Kidney (tissue), 14 donors: ENCODE results near the gene DNTT. TPM values are rescaled to one million over a fixed set of nuclear protein-coding genes. Genes with fewer than 3 reads are reported as not detected.

Experiments used
- DNase-seq, 5 donors: peaks; one replicate each; pipeline ENCODE4 v3.0.0-alpha.2; 2013 to 2020
- FAIRE-seq: peaks from 2 replicates; lab custom pipeline; 2012; peaks lifted over from hg19 to GRCh38; lab: Jason Lieb, UNC
- H3K27ac ChIP-seq, 2 donors: one replicate each; pipeline ENCODE4 v1.7.0; 2013; ENCODE audit warnings: low read depth in 2 of 2, low read length in 2 of 2, inconsistent platforms in 1 of 2
- H3K27me3 ChIP-seq: one replicate; pipeline ENCODE4 v1.7.1; 2013; ENCODE audit warnings: low read length, inconsistent platforms; ENCODE audit not compliant: control insufficient read depth, insufficient read depth
- H3K36me3 ChIP-seq, 3 donors: one replicate each; pipeline versions ENCODE4 v1.7.0 to v1.7.1; 2013; ENCODE audit warnings: low read length in 3 of 3, control low read depth in 1 of 3, inconsistent platforms in 1 of 3; ENCODE audit not compliant: insufficient read depth in 3 of 3, control insufficient read depth in 2 of 3
- H3K4me1 ChIP-seq, 3 donors: one replicate each; pipeline versions ENCODE4 v1.7.0 to v1.7.1; 2013; ENCODE audit warnings: low read length in 3 of 3, inconsistent platforms in 1 of 3, low read depth in 1 of 3; ENCODE audit not compliant: control insufficient read depth in 2 of 3, insufficient read depth in 2 of 3
- H3K4me3 ChIP-seq, 3 donors: one replicate each; pipeline versions ENCODE4 v1.7.0 to v1.8.1; 2013; ENCODE audit warnings: low read length in 3 of 3, control low read depth in 1 of 3, inconsistent platforms in 1 of 3
- H3K9ac ChIP-seq, 3 donors: one replicate each; pipeline versions ENCODE4 v1.7.0 to v1.7.1; 2013; ENCODE audit warnings: low read length in 3 of 3, control low read depth in 1 of 3, inconsistent platforms in 1 of 3
- H3K9me3 ChIP-seq, 3 donors: one replicate each; pipeline versions ENCODE4 v1.7.0 to v1.7.1; 2013; ENCODE audit warnings: low read length in 3 of 3, control low read depth in 1 of 3, inconsistent platforms in 1 of 3; ENCODE audit not compliant: control insufficient read depth in 2 of 3, insufficient read depth in 1 of 3
- intact Hi-C: fragments of 100-400 bp; cut with DNase I; formaldehyde crosslinking; loops from one replicate; pipeline ENCODE4 v1.11.1; 2022
- polyA plus RNA-seq: library from polyadenylated mRNA; stranded (reverse); fragments of 350-450 nt; fragmentation: Illumina TruSeq; extraction: RNeasy Lipid Tissue Mini Kit (QIAGEN cat#74804); gene quantifications from one replicate; pipeline ENCODE4 v1.2.3, GENCODE V29; 2014; ENCODE audit warnings: low read depth, low replicate concordance; ENCODE audit not compliant: insufficient read depth
- total RNA-seq: library from RNA; stranded (reverse); fragmentation: NEBNext Ultra II Directional; extraction: Animal tissue kit (Norgen Biotek cat#: 25700); gene quantifications from one replicate; pipeline ENCODE4 v1.2.1, GENCODE V29; 2021
- TF ChIP-seq, protein P1 (sequence below): IDR thresholded peaks from 3 replicates; pipeline ENCODE4 v1.5.1; 2012; ENCODE audit warnings: mild to moderate bottlenecking, moderate library complexity, borderline replicate concordance; ENCODE audit not compliant: insufficient read depth; ENCODE audit errors: extremely low read depth
- donor health status: control.
- donor health status: control.
- donor health status: control.
- donor health status: control.
- donor health status: control.
- donor health status: DM: yes; HTN: yes; CAD: no.
- donor health status: Normal renal cell carcinoma (clear cell type).

The DNTT gene
- total and polyA plus RNA-seq, 2 donors from 2014 or later = not detected

DNA sequence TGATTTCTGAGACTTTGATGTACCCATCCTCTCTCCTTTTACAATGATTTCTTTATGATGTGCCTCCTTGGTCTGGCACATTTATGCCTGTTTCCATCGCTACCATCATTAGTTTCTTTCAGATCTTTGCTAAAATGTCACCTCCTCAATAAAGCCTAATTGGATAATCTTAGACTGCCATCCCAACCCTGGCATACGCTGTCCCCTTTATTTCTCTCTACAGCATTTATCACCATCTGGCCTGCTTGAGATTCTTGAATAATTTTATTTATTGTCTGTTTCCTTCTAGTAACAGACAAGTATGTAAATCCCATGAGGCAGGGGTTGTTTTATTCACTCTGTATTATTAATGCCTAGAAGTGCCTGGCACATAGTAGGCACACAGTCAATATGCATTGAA lies 6.7 kb upstream of the DNTT start:
- no peak overlapping the region for H3K27ac ChIP-seq
- intact Hi-C loops = no loop called here

DNA sequence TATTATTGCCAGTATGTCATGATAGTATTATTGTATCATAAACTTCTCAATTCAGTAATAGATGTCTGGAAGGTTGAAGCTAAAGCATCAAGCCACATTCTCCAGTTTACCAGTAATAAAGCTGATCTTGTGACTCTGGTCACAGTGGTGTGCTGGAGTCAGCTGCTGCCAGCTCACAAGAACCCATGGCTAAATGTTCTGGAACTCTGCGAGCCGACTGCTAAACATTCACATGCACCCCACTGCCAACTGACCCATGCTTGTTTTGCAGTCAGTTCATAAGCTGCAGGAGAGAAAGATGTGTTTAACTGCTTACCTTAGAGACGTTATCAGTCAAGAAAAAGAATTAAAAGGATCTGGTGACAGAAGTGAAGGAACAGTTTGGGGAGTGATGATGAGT lies 5.9 kb upstream of the DNTT start:
- H3K27ac ChIP-seq = no peak overlapping the region
- no peak for DNase-seq
- TF ChIP-seq, protein P1, sequence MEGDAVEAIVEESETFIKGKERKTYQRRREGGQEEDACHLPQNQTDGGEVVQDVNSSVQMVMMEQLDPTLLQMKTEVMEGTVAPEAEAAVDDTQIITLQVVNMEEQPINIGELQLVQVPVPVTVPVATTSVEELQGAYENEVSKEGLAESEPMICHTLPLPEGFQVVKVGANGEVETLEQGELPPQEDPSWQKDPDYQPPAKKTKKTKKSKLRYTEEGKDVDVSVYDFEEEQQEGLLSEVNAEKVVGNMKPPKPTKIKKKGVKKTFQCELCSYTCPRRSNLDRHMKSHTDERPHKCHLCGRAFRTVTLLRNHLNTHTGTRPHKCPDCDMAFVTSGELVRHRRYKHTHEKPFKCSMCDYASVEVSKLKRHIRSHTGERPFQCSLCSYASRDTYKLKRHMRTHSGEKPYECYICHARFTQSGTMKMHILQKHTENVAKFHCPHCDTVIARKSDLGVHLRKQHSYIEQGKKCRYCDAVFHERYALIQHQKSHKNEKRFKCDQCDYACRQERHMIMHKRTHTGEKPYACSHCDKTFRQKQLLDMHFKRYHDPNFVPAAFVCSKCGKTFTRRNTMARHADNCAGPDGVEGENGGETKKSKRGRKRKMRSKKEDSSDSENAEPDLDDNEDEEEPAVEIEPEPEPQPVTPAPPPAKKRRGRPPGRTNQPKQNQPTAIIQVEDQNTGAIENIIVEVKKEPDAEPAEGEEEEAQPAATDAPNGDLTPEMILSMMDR = no peak
- H3K4me3 ChIP-seq = no peak overlapping the region
- H3K4me1 ChIP-seq = no peaks in the 10 kb centered on the region
- H3K27me3 ChIP-seq = no peaks in the 10 kb centered on the region
- intact Hi-C loops = no loop called here
- FAIRE-seq = no peak
- no peak overlapping the region for H3K9ac ChIP-seq
- H3K9me3 ChIP-seq = no peaks in the 10 kb centered on the region
- H3K36me3 ChIP-seq = no peaks in the 10 kb centered on the region

More for the DNA sequence above, 6.7 kb upstream of the DNTT start:
- TF ChIP-seq, protein P1 = no peak
- Histone ChIP-seq H3K9ac (no peak overlapping the region), H3K4me1 (no peaks in the 10 kb centered on the region), H3K4me3 (no peak overlapping the region), H3K9me3 (no peaks in the 10 kb centered on the region), H3K27me3 (no peaks in the 10 kb centered on the region), H3K36me3 (no peaks in the 10 kb centered on the region)
- no peak for FAIRE-seq
- no peak for DNase-seq

DNA sequence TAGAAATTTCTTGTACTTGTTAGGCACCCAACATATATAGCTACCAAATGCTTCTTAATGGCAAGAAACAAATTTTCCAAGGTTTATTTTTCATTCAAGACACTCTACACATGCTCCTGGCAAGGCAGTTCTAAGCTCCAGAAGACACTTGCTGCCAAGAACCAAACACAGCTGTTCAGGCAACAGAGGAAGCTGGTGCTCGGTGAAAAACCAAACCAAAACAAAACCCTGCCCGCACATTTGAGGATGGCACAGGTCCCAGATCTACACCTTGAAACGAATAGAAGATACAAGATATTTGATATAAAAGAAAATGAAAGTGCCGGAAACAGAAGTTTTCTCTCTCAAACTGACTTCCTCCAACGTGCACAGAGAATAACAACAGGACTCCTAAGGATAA lies 4.9 kb upstream of the DNTT start:
- H3K27ac ChIP-seq = no peak overlapping the region
- no peak overlapping the region for H3K9ac ChIP-seq
- intact Hi-C loops = no loop called here
- no peaks in the 10 kb centered on the region for H3K36me3 ChIP-seq
- H3K4me1 ChIP-seq = no peaks in the 10 kb centered on the region
- FAIRE-seq = no peak
- TF ChIP-seq, protein P1 = no peak
- H3K27me3 ChIP-seq = no peaks in the 10 kb centered on the region
- H3K9me3 ChIP-seq = no peaks in the 10 kb centered on the region
- no peak overlapping the region for H3K4me3 ChIP-seq
- DNase-seq = no peak

DNA sequence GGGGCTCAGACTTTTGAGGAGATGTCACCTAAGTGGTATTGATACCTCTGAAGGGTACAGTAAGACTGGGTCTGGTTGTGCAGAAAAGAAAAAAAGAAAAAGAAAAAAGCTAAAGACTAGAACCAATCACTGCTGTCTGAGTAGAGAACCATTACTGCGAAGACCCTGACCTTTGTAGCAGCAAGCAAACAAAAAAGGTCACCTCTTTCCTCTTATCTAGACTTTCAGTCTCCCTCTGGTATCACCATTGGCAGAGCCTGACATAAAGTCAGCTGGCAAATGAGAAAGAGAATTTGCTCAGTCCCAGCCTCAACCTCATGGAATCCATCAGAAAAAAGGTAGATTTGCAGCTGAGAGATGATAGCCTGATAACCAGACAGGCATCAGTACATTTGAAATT lies 2.6 kb upstream of the DNTT start:
- TF ChIP-seq, protein P1 = no peak
- no peak for DNase-seq
- H3K27ac ChIP-seq = no peak overlapping the region
- H3K9ac ChIP-seq = no peak overlapping the region
- FAIRE-seq = no peak
- H3K27me3 ChIP-seq = no peaks in the 10 kb centered on the region
- no peaks in the 10 kb centered on the region for H3K4me1 ChIP-seq
- H3K4me3 ChIP-seq = no peak overlapping the region
- intact Hi-C loops = no loop called here
- H3K36me3 ChIP-seq = no peaks in the 10 kb centered on the region
- no peaks in the 10 kb centered on the region for H3K9me3 ChIP-seq
